H1 (cell line): ENCODE measurements around the gene TOMT. TPM values are rescaled to one million over a fixed set of nuclear protein-coding genes. Genes with fewer than 3 reads are reported as not detected.

Experiments used
- ATF3 ChIP-seq: IDR thresholded peaks from 2 replicates; pipeline ENCODE4 v1.6.1; 2011; ENCODE audit warnings: low read depth, mild to moderate bottlenecking, low read length; ENCODE audit not compliant: insufficient read depth
- CBX8 ChIP-seq: fragments of 300-800, 300-1000 bp; sonication (generic); IDR thresholded peaks from 2 replicates; pipeline ENCODE4 v1.7.1; 2016; ENCODE audit warnings: low read depth, low read length, borderline replicate concordance
- CHD1 ChIP-seq: IDR thresholded peaks from 2 replicates; pipeline ENCODE4 v1.6.1; 2012; ENCODE audit warnings: low read depth, low read length, improper control_type of control experiment
- CHD7 ChIP-seq: fragments of 300-600 bp; sonication (generic); IDR thresholded peaks from 2 replicates; pipeline ENCODE4 v1.7.1; 2012; ENCODE audit warnings: low read length, moderate library complexity, mild to moderate bottlenecking, inconsistent platforms; ENCODE audit not compliant: insufficient replicate concordance
- HDAC6 ChIP-seq: IDR thresholded peaks from one replicate; pipeline ENCODE4 v1.7.1; 2012; ENCODE audit warnings: low read depth, mild to moderate bottlenecking, inconsistent platforms, low read length, moderate library complexity
- MAX ChIP-seq: IDR thresholded peaks from 2 replicates; pipeline ENCODE4 v1.6.1; 2012; ENCODE audit warnings: inconsistent platforms
- NRF1 ChIP-seq: IDR thresholded peaks from 2 replicates; pipeline ENCODE4 v1.6.1; 2011; ENCODE audit warnings: mild to moderate bottlenecking, low read depth, low read length, improper control_type of control experiment
- TCF12 ChIP-seq: IDR thresholded peaks from 2 replicates; pipeline ENCODE4 v1.6.1; 2011; ENCODE audit warnings: low read depth, mild to moderate bottlenecking, low read length
- ZNF274 ChIP-seq: IDR thresholded peaks from 2 replicates; pipeline ENCODE4 v1.7.0; 2012; ENCODE audit warnings: low read length, borderline replicate concordance; ENCODE audit errors: extremely low read depth
- polyA plus RNA-seq, 7 experiments: library from polyadenylated mRNA; depleted of rRNA in 3 of 7; stranded (reverse) in 5 of 7; unstranded in 2 of 7; fragments of >200 nt in 5 of 7; fragments of 200-250 nt in 2 of 7; gene quantifications; 1 replicate in 5 of 7; 2 replicates in 1 of 7; 4 replicates in 1 of 7; pipeline versions ENCODE4 v1.2.1 to v1.2.3, GENCODE V29; 2011 to 2013; ENCODE audit warnings: missing spikeins in 2 of 7, mixed read lengths in 2 of 7
- total RNA-seq: library from RNA; stranded (reverse); fragmentation: NEBNext Ultra II Directional; extraction: Animal tissue kit (Norgen Biotek cat#: 25700); gene quantifications from 2 replicates; pipeline ENCODE4 v1.2.1, GENCODE V29; 2021

TOMT gene
- total and polyA plus RNA-seq, 2 of the 8 experiments (the other 6 are each of a cell fraction or from before 2014, with no cell fraction given): 0.11 TPM; not detected in 1

GRCh38 chr11:72081821-72082453, 23.8 kb upstream of the TOMT start (continued):
- TF ChIP-seq ZNF274 (no peak), HDAC6 (no peak), NRF1 (no peak), MAX (no peak), CHD1 (no peak), CHD7 (no peak), TCF12 (no peak), CBX8 (no peak), ATF3 (no peak)
